Measurements from ENCODE around the gene SEC14L5.
"Not testable (repeated sequence)": the region's sequence is repeated elsewhere in the genome, so short reads cannot be mapped to it uniquely, and the experiment has no call there.

Gene SEC14L5

DNA sequence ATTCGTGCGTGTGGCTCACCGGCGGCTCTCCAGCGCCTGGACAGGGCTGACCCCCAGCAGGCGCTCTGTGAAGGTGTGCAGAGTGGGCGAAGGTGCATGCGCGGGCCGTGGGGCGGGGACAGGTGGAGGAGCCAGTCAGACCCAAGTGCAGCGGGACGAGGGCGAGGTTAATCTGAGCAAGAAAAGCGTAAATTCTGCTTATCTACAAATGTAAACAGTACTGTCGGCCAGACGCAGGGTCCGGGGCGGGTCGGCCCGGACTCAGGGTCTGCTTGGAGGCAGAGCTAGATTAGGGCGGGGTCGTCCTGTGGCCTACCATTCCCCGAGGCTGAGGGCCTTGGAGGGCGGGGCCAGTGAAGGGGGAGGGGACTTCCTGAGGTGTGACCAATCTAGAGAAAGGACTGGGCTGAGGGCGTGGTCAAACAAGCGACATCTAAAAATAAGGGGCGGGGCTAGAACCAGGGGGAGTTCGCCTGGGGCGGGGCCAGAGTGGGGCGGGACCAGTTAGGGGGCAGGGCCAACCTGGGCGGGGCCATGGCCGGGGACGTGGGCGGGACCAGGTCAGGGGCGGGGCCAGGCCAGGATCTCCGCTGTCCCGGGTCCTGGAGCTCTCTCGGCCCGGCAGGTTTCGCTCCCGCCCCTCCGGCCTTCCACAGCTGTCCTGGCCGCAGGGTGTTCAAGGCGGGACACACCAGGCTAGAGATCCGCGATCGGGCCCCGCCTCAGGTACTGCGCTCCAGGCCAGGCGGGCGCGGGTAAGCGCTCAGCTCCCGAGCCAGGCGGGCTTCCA is at the start of gene SEC14L5:
SEC14L5 (plus strand) TSS at position 611 of the 790 bp plus-strand sequence. CDS start 994 bp downstream, outside the sequence.
- peak; percentile 61 to 94 for DNase-seq

DNA sequence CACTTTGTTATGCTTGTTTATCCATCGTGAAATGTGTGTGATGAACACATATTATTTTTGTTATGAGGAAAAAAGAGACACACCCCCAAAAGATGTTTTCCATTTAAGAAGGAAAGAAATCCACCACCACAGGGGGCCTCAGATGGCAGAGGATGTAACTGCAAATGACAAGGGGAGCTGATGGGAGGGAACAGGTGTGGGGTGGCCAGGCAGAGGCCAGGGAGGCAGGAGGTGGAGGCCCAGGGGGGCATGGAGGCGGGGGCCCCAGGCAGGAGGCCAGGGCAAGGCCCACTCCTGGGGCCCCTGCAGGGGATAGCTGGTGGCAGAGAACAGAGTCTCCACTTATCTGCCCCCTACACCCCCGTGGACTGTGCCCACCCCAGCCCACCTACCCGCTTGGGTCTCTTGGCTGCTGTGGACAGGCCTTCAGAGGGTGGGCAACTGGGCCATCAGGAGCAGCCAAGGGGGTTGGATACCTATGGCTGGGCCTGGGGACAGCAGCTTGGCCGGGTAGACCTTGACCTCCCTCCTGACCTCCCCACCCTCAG is 49.2 kb upstream of the SEC14L5 start:
- no peak for DNase-seq

DNA sequence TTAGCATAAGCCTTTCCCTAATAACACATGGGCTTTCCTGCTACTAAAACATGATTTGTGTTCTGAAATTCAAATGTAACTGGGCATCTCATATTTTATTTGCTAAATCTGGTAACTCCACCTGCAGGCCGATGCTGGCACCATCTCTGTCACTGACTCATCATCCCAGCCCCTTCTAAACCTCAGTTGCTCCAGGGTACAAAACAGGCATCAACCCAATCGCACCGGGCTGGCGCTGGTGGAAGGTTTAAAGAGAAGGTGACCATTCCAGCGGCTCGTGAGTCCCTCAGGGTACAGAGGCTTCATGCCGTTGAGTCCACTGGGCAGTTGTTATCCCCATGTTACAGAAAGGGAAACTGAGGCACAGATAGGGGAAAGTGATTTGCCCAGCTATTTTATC is 48.3 kb upstream of the SEC14L5 start:
- no peak for DNase-seq

DNA sequence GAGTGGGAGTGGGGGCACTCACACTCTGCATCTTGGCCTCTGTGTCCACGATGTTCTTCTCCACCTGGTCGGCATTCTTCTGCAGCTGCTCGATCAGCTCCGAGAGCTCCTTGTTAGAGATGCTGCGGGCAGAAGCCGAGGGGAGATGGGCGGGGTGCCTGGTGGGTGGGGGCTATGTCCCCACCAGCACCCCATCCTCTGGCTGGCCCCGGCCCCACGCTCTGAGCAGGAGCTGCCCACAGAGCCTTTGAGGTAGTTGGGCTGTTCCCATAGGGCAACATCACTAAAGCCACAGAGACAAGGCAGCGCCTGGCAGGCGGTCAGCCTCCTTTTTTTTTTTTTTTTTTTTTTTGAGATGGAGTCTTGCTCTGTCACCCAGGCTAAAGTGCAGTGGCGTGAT is 47.3 kb upstream of the SEC14L5 start:
- no peak for DNase-seq

DNA sequence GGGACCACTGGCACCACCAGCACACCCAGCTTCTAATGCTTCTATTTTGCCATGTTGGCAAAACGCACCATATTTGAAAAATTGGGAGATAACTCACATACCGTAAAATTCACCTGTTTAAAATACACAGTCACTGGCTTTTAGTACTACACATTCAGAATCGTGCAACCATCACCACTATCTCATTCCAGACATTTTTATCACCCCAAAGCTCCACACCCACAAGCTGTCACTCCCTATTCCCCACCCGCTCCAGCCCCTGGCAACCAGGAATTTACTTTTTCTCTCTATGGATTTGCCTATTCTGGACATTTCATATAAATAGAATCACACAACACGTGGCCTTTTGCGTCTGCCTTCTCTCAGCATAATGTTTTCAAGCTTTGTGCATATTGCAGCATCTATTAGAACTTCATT is 46.2 kb upstream of the SEC14L5 start:
- no peak for DNase-seq

DNA sequence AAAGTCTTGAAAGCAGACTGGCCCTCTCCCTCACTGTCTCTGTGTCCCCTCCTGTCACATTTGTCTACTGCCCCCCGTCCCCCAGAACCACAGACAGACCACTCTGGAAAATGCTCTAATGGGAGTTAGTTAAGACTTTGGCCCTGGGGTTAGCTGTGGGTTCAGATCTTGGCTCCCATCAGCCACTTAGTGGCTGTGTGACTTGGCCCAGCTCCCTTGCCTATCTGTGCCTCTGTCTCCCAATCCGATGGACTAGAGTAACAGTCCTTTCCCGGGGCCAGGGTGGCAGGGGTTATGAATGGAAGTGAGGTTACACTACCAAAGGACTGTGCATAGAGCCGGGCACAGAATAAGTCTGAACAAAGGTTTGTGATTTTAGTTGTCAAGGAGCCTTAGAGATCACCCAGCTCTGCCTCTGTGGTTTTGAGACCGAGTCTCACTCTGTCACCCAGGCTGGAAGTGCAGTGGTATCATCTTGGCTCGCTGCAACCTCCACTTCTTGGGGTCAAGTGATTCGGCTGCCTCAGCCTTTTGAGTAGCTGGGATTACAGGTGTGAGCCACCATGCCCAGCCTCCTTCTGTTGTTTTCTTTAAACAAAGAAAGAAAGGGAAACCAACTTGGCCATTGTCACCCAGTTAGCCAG is 44.9 kb upstream of the SEC14L5 start:
- DNase-seq, result no peak

DNA sequence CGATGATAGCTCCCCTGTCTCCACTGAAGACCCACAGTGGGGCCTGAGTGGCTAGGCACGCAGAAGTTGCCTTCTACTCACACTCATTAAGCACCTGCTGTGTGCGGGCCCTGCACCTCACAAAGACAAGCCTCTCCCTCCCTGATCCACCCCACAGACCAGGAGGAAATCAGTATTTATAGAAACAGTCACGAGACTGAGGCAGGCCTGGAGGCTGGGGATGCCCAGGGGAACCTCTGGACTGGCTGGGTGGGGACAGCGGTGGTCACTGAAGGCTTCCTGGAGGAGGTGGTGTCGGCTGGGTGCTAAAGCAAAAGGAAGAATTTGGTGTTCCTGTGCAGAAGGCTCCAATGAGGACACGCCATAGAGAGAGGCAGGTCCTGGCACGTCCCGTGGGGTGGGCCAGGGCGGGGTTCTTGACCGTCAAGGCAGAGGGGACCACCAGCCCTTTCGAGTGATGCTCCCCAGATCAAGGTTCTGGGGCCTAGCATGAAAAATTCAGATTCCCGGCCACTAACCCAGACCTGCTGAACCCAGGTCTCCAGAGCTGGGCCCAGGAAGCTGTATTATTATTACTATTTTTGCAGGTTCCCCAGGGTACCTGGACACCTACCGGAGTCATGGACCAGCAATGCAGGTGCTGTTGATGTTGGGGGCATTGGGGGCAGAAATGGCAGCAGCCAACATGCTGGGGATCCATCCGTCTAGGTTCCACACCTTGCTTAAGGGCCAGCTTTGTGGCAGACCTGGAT is 44.2 kb upstream of the SEC14L5 start:
- DNase-seq, result no peak

DNA sequence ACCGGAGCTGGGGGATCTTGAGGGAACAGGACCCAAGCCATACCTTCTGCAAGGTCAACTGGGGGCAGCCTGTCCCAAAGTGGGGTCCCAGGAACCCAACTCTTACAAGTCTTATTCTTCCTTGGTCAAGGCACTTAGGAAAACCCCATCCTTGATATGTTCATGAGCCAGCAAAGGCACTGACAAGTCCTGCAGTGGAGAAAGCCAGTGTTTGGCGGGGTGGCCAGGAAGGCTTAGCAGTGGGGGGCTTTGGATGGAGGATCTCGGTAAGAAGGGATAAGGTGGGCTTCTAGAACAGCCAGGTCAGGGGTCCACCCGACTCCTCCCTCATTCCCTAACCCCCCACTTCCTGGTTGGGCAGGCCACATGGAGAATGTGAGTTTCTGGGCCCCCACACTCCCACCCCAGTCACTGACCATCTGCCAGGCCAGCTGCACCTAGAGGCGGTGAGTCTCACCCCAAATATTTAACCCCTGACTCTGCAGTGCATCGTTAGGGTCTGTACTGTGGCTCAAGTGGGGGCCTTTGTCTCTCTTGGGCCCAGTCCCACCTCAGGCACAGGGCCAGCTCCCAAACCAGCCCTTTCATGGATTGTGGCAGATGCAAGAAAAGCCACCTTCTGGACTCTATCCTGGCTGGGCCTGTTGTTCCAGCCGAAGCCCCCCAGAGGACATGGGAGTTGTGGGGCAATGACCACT is 43.5 kb upstream of the SEC14L5 start:
- no peak for DNase-seq

DNA sequence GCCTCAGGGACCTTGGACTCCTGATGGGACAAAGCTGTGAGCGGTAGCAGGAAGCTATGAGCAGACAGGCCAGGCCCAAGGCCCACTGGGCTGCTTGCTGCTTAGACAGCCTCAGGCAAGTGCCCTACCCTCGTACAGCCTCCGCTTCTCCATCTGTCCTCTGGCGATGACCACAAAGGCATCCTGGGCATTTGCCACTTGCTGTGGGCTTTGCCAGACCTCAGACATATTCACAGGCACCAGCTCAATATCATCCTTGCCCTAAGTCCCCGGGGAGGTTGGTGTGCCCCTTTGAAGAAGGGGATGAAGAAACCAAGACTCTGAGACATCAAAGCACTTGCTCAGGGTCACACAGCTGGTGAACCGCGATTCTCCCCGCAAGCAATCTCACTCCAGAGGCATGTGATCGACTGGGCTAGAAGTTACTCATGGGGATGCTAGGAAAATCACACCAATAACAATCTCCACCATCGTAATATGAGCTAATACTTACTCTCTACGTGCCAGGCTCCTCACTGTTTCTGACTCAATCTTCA is 42.8 kb upstream of the SEC14L5 start:
- DNase-seq, result no peak

DNA sequence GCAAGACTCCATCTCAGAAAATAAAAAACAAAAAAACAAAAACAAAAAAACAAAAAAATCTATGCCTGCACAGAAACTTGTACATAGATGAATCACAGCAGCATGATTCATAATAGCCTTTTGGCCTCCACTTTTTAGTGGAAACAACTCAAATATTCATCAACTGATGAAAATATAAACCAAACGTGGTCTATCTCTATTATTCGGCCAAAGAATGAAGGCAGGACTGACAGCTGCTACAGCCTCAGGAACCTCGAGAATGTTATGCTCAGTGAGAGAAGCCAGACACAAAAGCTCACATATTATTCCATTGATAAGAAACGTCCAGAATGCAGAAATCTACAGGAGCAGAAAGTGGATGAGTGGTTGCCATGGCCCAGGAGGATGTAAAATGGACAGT is 41.0 kb upstream of the SEC14L5 start:
- DNase-seq, result no peak

DNA sequence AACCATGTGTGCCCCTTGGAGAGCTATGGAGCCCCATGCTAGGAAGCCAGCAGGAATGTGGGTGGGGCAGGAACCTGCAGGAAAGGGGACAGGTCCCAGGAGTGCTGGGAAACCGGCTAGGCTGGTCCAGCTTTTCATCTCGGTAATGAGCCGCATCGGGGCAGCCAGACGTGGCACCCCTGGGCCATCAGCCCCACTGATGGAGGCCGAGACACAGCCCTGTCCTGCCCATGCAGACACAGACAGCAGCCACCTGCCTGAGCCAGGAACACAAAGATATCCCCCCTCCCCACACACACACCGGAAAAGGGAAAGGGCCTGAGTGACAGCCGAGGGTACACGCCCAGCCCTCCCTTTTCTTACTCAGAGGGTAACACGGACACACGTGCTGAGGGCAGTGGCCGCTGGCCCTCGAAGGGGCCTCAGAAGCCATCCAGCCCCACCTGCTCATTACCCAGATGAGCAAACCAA is 39.3 kb upstream of the SEC14L5 start:
- DNase-seq, result no peak

DNA sequence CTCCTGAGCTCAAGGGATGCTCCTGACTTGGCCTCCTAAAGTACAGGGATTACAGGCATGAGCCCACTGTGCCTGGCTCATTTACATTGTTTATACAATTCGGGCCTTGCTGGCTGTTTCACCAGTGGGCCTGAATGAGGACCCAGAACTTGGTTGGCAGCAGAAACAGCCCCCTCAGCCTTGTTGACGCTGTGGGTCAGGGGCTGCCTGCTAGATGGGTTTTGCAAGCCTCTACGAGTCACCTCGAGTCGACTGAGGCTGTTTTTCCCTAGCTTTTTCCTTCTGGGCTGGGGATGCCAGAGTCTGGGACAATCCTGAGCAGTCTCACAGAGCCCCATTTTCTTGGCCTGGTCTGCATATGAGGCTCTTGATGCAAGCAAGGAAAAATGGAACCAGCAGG is 37.3 kb upstream of the SEC14L5 start:
- DNase-seq, result no peak

DNA sequence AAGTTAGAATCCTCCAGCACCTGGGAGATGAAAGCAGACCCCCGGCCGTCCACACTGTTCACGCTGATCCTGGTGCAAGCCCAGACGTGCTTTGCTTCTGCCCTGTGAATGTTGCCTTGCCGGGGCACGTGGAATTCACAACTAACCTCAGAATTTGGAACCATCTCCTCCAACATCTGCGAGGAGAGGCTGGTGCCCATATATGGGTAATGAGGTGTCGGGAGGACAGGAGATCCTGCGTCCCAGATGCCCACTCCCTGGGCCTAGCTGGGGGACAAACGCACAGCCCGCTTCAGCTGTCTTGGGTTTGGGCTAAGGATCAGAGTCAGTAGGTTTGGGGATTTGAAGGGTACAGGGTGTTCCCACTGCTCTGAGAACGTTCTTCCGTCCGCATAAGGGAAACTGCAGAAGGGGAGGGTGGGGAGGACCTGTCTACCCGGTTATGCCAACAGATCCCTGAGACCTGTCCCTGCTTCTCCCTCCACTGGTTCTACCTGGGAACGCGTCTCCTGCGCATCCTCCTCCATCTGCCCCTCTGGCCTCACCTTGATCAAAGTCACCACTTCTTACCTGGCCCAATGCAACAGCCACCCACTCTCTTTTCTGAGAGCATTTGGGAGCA is 35.3 kb upstream of the SEC14L5 start:
- DNase-seq, result no peak

DNA sequence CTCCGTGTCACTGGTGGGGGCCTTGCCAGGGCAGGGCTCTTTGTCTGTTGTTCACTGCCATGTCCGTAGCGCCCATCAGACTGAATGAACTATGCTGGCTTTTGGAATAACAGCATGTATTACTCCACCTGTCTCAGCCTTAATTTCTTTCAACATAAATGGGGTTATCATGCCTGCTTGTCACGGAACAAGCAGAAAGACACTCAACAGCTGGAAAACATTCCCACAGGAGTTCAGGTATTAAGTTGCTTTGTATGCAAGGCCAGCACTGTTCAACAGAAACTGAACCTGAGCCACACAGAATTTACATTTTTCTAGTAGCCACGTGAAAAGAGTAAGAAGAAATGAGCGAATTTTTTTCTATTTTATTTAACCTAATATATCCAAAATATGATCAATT is 34.3 kb upstream of the SEC14L5 start:
- DNase-seq, result no peak

DNA sequence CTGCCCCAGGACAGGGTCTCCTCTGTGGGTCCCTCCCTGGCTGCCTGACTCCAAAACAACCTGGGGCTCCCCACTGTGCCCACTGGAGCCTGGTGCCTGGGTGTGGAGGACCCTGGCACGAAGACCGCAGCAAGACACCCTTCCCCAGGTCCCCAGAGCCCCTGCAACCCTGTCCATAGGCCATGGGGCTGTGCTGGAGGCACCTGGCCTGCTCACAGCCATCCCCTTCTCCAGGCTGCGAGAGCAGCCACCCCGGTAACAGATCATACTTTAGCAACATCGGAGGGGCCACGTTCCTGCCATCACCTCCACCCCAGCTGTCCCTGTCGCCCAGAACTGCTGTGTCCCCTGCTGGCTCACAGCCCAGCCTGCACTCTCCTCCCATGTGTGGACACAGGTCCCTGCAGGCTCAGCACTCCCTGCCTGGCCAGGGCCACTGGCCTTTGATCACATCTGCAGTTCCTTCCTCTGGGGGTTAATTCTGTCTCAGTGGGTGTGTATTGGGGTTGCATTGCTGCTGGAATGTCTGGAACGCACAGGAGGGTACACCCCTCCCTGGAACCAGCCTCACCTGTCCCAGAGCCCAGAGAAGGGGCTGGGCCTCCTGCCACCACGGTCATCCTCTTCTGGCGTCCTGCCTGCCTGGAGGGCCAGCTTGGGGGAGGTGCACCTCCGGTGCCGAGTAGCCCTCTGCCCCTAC is 33.4 kb upstream of the SEC14L5 start:
- DNase-seq, result no peak

DNA sequence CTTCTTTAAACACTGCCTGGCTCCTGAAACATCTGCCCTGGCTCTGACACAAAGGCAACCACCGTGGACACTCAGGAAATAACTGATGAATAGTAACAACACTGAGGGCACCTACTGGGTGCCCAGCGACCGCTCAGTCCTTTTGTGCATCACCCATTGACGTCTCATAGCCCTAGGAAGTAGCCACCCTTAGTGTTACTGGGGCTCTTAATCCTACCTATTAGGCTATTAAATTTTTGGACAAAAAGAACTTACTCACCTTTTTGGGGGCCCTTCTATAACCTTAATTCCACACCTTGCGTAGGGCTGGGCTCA is 32.9 kb upstream of the SEC14L5 start:
- no peak for DNase-seq

DNA sequence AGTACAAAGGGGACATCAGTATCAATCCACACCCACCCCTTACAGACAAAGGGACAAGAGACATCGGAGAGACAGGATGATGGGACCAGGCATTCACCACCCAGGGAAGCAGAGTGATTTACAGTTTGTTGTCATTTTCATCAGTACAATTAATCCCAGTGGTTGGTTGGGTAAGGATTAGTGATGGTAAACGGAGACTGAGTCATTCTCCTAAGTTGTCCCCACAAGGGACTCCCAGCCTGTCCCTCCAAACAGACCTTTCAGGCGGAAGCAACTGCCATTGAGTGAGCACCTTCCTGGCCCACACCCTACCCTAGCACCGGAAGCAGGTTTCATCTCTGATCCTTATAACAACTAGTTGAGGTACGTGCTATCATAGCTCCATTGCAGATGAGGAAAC is 32.3 kb upstream of the SEC14L5 start:
- DNase-seq, result no peak

DNA sequence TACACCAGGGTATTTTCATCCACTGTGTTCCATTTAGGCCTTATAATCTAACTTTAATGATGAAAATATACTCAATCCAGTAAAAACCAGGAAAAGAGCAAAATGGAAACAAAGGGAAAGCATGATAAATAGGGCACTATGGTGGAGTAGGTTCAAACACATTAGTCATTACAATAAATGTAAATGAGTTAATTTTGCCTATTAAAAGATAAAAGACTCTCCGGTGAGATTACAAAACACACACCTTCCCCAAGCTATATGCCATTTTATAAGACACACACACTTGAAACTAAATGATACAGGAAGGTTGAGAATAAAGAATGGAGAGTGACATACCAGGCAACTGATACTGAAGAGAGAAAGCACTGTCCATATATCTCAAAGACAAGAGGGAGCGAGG is 31.2 kb upstream of the SEC14L5 start:
- DNase-seq, result no peak

DNA sequence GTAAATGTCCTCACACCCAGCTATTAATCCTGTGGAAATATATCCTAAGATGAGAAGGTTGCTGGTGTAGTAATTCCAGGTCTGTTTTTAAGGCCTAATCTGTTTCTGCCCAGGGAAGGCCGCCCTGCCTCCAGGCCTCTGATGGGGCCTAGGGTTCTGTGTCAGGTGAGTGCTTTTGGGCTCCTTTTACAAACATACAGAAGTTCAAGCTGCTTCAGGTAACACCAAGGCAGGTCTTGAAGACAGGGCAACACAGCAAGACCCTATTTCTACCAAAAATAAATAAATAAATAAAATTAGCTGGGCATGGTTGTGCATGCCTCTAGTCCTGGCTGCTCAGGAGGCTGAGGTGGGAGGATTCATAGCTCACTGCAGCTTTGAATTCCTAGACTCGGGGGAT is 30.5 kb upstream of the SEC14L5 start:
- no peak for DNase-seq

DNA sequence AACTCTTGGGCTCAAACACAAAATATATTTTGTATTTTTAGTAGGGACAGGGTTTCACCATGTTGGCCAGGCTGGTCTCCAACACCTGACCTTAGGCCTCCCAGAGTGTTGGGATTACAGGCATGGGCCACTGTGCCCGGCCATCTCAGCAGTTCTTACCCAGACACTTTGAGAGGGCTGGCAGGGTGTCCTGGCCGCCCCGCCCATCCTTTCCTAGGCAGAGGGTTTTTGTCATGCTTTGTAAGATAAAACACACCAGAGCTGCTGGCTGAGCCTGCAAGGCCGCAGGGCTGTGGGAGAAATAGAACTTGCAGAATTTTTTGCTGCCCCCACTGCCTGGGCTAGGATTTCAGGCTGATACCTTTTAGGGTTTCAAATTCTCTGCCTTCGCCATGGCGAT is 29.9 kb upstream of the SEC14L5 start:
- DNase-seq, result no peak

DNA sequence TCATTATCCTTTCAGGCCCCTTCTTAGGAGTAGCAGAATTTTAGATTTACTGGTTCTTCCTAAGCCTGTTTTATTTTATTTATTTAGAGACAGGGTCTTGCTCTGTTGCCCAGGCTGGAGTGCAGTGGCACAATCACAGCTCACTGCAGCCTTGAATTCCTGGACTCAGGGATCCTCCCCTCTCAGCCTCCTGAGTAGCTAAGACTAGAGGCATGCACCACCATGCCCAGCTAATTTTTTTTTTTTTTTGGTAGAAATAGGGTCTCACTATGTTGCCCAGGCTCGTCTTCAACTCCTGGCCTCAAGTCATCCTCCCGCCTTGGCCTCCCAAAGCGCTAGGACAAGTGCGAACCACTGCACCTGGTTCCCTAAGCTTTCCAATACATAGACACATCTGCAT is 28.5 kb upstream of the SEC14L5 start:
- not testable (repeated sequence) for DNase-seq

DNA sequence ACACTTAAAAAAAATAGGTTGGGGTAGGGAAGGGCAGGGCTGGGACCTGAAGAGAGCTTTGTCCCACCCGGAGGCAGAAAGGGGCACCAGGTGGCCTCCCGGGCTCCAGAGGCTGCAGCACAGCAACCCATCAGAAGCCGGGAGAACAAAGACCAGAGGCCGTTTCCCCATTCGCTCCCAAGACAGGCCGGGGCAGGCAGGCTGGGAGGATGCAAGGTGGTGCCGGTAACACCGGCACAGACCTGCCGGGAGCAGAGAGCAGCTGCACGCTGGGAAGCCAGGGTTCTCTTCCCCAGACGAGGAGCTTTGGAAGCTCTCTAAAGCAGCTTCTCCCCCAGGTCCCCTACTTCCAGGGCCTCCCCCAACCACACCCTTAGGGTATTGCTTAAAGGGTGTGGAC is 26.7 kb upstream of the SEC14L5 start:
- DNase-seq, result no peak

Measured in NCI-H187 (cell line).